Rectal smooth muscle tissue (tissue), 1 donor: Measurements from ENCODE around the gene PITPNC1.

Experiments
- H3K27ac ChIP-seq: one replicate; pipeline ENCODE4 v1.7.0; 2013; ENCODE audit warnings: low read depth, low read length, inconsistent platforms
- H3K27me3 ChIP-seq: one replicate; pipeline ENCODE4 v1.7.0; 2013; ENCODE audit warnings: low read length; ENCODE audit not compliant: control insufficient read depth, insufficient read depth
- H3K36me3 ChIP-seq: one replicate; pipeline ENCODE4 v1.7.0; 2013; ENCODE audit warnings: low read length; ENCODE audit not compliant: control insufficient read depth, insufficient read depth
- H3K4me1 ChIP-seq: one replicate; pipeline ENCODE4 v1.7.0; 2013; ENCODE audit warnings: low read length; ENCODE audit not compliant: control insufficient read depth, insufficient read depth
- H3K4me3 ChIP-seq: one replicate; pipeline ENCODE4 v1.7.0; 2013; ENCODE audit warnings: low read length
- H3K9ac ChIP-seq: one replicate; pipeline ENCODE4 v1.7.0; 2013; ENCODE audit warnings: low read length

The PITPNC1 gene

DNA sequence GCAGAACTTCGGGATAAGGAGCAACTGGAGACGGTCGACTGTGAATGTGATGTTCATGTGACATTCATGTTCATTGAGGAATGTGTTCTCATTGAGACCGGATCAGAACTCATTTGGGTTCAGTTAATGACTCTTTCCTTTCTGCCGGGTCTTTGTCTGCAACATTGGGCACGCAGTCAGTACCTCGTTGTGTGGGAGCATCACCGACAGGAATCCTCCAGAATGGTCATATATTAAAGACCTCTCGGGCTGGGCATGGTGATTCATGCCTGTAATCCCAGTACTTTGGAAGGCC lies 144.6 kb downstream of the PITPNC1 start:
- Histone ChIP-seq H3K4me3 (no peak overlapping the region), H3K27me3 (no peaks in the 10 kb centered on the region), H3K4me1 (no peaks in the 10 kb centered on the region), H3K36me3 (no peaks in the 10 kb centered on the region), H3K27ac (no peak overlapping the region), H3K9ac (no peak overlapping the region)

GRCh38 chr17:67523101-67523500 lies 146.0 kb downstream of the PITPNC1 start:
- Histone ChIP-seq H3K27ac (no peak overlapping the region), H3K36me3 (no peaks in the 10 kb centered on the region), H3K4me1 (no peaks in the 10 kb centered on the region), H3K4me3 (no peak overlapping the region), H3K27me3 (no peaks in the 10 kb centered on the region), H3K9ac (no peak overlapping the region)

GRCh38 chr17:67525239-67526135 lies 148.4 kb downstream of the PITPNC1 start:
- H3K4me1 ChIP-seq, result peaks cover 4% of the 10 kb centered on the region
- H3K27ac ChIP-seq, result no peak overlapping the region
- no peak overlapping the region for H3K9ac ChIP-seq
- no peak overlapping the region for H3K4me3 ChIP-seq
- H3K27me3 ChIP-seq, result no peaks in the 10 kb centered on the region
- no peaks in the 10 kb centered on the region for H3K36me3 ChIP-seq

DNA sequence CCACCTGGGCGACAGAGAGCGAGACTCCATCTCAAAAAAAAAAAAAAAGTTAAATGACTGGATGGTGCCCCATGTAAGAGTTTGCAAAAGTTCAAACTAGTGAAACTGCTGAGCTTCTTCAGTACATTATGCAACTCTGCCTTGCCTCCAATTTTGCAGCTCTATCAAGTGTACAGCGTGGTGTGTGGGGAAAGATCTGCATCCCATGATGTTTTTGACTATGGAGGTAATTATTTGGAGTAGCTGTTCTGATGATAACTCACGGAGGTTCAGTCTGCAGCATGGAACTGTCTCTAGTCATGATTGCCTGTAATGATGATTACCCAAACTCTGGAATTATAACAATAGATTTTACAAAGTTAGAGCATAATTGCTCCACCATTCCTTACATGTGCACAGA lies 149.6 kb downstream of the PITPNC1 start:
- peaks cover 4% of the 10 kb centered on the region for H3K4me1 ChIP-seq
- H3K9ac ChIP-seq, result no peak overlapping the region
- no peak overlapping the region for H3K27ac ChIP-seq
- no peak overlapping the region for H3K4me3 ChIP-seq
- no peaks in the 10 kb centered on the region for H3K36me3 ChIP-seq
- no peaks in the 10 kb centered on the region for H3K27me3 ChIP-seq

DNA sequence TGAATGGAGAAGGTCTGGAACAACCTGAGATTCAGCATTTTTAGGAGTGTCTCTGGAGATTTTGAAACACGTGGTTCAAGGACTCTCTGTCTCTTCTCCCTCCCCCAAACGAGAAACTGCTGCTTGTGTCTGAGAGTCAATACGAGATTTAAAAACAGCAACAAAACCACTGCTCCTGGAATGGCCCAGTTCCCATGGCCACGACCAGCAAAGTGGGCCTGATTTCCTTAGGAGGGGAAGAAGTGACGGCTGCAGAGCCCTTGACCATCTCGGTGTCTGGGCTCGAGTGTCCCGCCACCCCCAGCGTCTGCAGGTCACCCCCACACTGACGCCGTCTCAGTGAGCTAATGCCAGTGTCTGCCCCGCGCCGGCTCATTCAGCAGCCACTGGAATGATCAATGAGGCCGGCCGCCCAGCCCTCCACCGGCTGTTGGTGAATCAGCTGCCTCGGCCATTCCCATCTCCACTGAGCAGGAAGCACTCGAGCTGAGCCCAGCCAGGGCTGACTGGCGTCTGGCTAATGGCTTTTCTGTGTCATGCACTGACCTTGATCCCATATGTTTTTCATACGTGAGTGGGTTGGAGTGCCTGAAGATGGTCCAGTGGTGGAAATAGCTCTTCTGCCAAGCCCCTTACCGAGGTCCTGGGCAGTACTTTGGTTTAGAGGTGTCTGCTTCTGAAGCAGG lies 151.8 kb downstream of the PITPNC1 start:
- peak overlapping the region; percentile 6 for H3K27ac ChIP-seq
- no peaks in the 10 kb centered on the region for H3K36me3 ChIP-seq
- H3K9ac ChIP-seq, result no peak overlapping the region
- no peaks in the 10 kb centered on the region for H3K27me3 ChIP-seq
- peaks cover 4% of the 10 kb centered on the region for H3K4me1 ChIP-seq
- peak overlapping the region; percentile 17 for H3K4me3 ChIP-seq

GRCh38 chr17:67531291-67531690 lies 154.2 kb downstream of the PITPNC1 start:
- peaks cover 4% of the 10 kb centered on the region for H3K4me1 ChIP-seq
- no peak overlapping the region for H3K27ac ChIP-seq
- H3K4me3 ChIP-seq, result peak overlapping the region; percentile 33
- H3K27me3 ChIP-seq, result no peaks in the 10 kb centered on the region
- no peak overlapping the region for H3K9ac ChIP-seq
- H3K36me3 ChIP-seq, result no peaks in the 10 kb centered on the region

- Histone ChIP-seq H3K36me3 (no peaks in the 10 kb centered on the region), H3K27ac (no peak overlapping the region), H3K4me1 (peaks cover 4% of the 10 kb centered on the region), H3K27me3 (no peaks in the 10 kb centered on the region), H3K4me3 (no peak overlapping the region), H3K9ac (no peak overlapping the region)
Observed at GRCh38 chr17:67532326-67532871, 155.3 kb downstream of the PITPNC1 start.

- Histone ChIP-seq H3K4me1 (no peaks in the 10 kb centered on the region), H3K9ac (no peak overlapping the region), H3K27ac (no peak overlapping the region), H3K4me3 (no peak overlapping the region), H3K36me3 (no peaks in the 10 kb centered on the region), H3K27me3 (no peaks in the 10 kb centered on the region)
Observed at GRCh38 chr17:67534941-67535340, 157.9 kb downstream of the PITPNC1 start.

DNA sequence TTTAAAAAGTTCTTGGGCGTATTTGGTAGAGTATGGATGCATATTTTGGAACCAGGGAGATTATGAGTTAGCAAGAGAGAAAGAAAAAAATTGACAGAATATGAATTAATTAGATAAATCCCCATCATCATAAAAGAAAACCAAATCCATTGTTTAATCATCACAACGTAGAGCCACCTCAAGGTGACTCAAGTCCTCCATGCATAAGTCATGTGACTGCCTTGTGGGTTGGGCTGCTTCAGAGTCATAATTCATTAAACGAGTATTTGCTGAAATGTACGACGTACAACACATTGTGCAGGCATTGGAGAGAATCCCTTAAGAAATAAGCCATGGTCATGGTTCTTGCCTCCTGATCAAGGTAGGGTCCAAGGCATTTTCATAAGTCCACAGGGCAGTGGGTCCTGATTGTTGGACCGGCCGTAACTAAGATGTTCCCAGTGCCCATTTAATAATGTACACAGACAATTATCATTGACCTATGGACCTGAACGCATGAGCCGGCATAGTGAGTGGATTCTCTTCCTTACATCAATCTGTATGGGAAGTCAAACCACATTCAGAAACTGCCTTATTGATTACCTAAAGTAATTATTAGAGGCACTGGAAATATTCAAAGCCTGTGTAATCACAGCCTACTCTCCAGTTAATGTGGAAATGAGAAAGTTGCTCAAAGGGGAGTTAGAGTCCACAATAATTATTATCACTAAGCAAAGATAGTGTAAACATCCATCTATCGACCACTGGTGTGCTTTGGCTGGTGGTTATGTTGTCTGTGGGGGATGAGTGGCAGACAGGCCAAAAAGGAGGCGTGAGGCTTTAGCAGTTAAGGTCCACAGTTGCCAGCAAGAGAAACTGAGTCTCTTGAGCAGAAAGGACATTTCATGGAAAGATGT lies 165.4 kb downstream of the PITPNC1 start:
- Histone ChIP-seq H3K27ac (no peak overlapping the region), H3K9ac (no peak overlapping the region), H3K36me3 (no peaks in the 10 kb centered on the region), H3K27me3 (no peaks in the 10 kb centered on the region), H3K4me1 (no peaks in the 10 kb centered on the region), H3K4me3 (no peak overlapping the region)

- no peak overlapping the region for H3K9ac ChIP-seq
- H3K4me3 ChIP-seq, result no peak overlapping the region
- no peaks in the 10 kb centered on the region for H3K27me3 ChIP-seq
- no peak overlapping the region for H3K27ac ChIP-seq
- H3K4me1 ChIP-seq, result no peaks in the 10 kb centered on the region
- H3K36me3 ChIP-seq, result no peaks in the 10 kb centered on the region
Observed at GRCh38 chr17:67544364-67544955, 167.4 kb downstream of the PITPNC1 start.

- Histone ChIP-seq H3K36me3 (no peaks in the 10 kb centered on the region), H3K4me3 (no peak overlapping the region), H3K9ac (no peak overlapping the region), H3K4me1 (no peaks in the 10 kb centered on the region), H3K27ac (peak overlapping the region; percentile 6), H3K27me3 (no peaks in the 10 kb centered on the region)
Observed at GRCh38 chr17:67546578-67547527, 169.8 kb downstream of the PITPNC1 start.
